Measurements from ENCODE around the gene MNX1.

Gene MNX1

DNA sequence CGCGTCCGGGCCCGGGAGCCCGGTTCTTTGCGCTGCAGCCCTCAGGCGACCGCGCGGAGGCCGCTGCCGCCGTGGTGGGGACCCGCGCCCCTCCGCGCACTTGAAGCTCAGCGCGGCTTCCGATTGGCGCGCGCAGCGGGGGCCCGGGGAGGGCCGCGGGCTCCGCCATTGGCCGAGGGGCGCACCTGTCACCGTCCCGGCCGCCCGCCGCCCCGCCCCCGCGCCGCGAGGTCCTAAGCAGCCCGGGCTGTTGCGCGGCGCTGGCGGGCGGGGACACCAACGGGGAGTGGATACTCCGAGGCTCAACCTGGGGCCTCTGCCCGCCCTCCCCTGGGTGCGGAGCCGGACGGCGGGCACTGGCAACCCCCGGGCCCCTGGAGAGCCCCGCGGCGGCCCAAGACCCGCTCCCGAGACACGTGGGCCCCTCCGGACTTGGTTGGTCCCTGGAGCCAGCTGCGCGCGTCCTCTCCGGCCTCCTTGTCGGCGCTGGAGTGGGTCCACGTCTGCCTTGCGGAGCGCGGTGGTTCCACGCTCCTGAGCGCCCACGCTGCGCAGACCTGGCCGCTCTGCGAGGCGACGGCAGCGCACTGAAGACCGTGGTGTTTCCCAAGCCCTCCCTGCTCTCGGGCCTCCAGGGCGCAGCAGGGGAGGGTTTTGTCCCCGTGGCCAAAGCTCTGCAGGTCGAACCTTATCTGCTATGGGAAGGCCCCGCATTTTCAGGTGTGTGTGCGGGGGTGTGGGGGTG, at the start of gene MNX1:
Gene MNX1, minus strand, starts transcription at position 76 of the 745 bp plus-strand sequence. CDS start 313 bp downstream, outside the sequence.
- peak; percentile 70 for DNase-seq

DNA sequence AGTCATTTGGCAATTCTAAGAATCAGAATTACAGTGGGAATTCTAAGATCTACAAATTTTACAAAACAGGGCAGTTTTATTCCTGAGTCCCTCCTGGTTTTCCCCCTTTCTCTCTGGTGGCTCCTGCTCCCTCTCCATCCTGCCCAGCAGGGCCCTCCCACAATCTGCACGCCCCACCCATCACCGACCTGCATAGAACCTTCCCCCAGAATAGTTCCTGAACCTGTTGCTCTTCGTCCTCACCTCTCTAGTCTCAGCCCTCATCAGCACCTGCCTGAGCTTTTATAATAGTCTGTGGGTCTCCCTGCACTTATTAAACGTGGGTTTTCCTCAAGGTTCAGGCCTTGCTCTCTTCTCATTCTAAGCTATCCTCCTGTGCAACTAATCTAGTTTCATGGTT, 49.1 kb upstream of the MNX1 start:
- DNase-seq, result no peak

DNA sequence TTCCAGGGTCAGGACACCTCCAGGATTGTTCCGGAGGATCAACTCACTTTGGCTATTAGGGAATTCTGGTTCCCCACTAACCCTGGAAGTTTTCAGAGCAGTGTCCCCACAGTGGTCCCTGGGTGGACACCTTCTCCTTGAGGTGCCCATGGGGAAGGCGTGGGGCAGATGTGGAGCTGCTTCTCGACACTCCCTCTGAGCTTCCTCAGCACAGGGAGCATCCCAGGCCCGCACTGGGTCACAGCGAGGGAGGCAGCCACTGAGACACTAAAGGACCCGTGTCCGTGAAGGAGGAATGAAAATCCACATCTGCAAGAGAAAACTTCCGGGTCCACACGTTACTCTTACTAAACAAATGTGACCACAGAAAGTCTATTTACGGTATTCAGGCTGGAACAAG, 48.2 kb upstream of the MNX1 start:
- DNase-seq, result no peak

DNA sequence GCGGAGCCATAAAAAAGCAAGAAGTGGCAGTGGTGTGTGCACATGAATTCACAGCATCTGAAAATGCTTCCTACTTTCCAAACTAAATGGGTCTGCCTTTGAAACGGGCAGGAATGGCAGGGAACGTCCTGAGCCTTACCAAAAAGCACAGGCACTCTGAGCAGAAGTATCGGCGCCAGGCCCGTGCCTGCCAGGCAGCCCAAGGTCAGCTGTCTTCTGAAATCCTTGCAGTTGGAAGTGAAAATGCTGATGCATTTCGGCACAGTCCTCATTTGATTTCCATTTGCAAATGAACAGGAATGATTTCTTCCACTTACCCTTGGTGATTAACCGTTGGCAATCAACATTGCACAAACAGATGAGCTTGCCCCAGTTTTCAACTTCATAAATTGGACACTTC, 47.6 kb upstream of the MNX1 start:
- DNase-seq, result no peak

DNA sequence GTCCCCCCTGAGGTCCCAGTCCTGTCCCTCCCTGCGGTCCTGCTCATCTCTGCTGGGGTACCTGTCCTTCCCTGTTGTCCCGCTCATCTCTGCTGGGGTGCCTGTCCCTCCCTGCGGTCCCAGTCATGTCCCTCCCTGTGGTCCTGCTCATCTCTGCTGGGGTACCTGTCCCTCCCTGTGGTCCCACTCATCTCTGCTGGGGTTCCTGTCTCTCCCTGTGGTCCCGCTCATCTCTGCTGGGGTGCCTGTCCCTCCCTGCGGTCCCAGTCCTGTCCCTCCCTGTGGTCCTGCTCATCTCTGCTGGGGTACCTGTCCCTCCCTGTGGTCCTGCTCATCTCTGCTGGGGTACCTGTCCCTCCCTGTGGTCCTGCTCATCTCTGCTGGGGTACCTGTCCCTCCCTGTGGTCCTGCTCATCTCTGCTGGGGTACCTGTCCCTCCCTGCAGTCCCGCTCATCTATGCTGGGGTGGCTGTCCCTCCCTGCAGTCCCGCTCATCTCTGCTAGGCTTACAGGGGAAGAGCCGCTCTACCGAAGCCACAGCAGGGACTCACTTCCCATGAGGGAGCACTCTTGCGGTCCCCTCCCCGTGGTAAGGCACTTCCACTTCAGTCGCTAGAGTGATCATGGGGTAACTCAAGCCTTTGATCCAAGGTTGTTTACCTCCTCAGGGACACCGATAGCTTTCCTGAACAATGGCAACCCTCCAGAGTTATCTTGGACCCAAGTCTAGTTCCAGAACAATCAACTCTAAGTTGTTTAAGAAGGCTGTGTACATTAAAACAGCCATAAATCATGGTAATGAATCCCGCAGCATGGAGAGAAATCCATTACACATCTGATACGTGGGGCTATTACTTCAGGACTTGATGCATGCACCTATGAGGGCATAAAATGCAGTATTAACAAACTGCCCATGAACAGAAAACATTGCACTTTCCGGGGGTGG, 46.8 kb upstream of the MNX1 start:
- no peak for DNase-seq

DNA sequence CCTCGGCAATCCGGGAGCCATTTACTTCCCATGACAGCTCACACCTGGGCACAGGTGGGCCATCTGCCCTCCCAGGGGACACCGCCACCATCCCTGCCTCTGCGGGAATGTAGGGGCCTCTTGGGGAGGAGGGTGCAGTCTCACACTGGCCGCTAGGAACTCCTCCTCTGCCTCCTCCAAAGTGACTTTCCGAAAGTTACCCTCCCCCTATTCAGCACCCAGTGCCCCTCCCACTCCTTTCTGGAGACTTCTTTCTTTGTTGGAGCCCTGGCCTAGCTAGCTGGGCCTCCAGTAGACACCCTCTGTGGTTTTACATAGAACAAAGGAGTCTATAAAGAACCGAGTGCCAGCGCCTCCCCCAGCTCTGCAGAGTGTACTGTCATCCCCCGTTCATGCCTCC, 45.8 kb upstream of the MNX1 start:
- no peak for DNase-seq

DNA sequence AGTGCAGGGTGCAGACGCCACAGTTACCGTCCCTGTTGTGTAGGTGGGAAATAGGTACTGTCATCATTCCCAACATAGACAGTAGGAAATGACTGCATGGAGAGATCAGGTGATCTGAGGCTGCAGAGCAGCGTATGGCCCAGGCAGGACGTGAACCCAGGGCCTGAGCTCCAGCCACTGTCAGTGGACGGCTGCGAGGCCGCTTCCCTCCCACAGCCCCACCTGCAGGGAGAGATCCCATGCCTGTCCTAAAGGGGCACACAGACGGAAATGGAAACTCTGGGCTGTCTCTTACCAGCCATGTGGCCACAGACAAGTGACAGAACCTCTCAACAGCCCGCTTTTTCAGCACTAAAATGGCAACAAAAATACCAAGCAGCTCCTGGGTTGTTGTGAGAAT, 44.5 kb upstream of the MNX1 start:
- no peak for DNase-seq

DNA sequence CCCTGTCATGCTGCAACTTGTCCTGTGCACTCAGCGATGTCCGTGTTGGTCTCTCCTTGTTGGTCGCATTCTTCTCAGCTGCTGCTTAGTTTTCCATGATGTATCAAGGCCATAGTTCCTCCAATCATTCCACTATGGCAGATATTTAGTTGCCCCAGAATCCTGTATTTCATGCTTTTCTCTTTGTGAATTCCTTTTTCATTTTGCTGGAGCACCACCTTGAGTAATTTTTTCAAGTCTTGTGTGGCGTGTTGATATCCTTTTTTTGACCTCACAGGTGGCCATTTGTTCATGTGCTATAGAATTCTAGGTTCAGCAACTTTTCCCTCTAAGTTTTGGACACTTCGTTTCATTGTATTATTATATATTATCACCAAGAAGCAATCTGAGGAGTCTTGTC, 42.7 kb upstream of the MNX1 start:
- no peak for DNase-seq

DNA sequence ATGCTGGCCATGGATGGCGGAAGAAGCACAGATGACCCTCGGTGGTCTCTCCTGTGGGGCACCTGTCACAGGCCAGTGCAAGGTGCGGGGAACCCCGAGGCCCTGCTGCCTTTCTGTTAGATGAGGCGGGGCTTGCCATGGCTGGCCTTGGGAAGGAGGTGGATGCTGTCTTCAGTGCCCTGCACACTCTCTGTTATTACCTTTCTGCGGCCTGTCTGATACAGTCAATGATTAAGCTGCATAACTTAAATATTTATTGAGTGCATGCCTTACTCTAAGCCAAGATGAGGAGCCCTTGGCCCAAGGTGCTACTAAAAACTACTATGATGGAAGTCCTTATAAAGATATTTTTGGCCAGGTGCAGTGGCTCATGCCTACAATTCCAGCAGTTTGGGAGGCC, 36.7 kb upstream of the MNX1 start:
- DNase-seq, result no peak

DNA sequence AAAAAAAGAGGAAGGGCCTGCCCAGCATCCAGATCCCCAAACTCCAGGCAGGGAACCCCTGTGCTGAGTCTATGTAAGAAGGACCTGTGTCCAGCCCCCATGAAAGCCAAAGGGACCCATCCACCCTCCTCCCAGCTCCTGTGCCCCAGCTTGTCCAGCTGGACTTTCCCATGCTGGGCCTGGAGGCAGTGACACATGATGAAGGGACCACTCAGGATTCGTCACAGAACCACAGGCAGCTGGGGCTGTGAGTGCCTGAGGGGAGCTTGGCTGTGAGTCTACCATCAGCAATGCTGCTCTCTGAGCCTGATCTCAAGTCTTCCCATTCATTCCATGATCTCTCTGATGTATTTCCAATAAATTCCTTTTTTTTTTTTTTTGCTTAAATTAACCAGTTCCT, 36.2 kb upstream of the MNX1 start:
- DNase-seq, result no peak

DNA sequence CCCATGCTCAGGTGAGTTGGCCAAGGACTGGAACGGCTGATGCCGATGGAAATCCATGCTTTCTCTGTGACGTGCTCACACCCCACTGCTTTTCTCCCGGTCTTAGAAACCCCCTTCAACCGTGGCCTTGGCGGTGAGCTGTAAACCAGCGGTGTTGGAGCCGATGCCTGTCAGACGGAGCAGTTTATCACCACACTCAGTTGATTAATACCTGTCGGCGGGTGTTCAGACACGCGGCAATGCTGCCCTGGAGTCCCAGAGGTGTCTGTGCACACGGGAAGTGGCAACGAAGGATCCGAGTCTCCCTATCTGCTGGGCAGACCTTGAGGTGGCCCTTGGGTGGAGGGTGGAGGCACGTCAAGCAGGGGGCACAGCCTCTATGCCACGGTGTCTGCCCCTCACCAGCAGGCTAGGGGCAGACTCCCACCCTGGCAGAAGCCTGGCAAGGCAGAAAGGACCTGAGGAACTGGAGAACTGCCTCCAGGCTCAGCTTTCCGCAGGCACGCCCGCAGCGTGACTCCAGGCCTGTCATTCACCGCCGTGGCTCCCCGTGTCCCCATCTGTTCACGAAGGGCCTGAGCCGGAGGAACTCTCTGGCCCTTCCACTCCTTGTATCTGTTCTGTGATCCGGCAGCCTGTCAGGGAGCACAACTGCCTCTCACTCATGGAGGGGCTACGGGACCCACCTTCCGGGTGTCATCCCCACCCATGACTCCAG, 34.6 kb upstream of the MNX1 start:
- no peak for DNase-seq

DNA sequence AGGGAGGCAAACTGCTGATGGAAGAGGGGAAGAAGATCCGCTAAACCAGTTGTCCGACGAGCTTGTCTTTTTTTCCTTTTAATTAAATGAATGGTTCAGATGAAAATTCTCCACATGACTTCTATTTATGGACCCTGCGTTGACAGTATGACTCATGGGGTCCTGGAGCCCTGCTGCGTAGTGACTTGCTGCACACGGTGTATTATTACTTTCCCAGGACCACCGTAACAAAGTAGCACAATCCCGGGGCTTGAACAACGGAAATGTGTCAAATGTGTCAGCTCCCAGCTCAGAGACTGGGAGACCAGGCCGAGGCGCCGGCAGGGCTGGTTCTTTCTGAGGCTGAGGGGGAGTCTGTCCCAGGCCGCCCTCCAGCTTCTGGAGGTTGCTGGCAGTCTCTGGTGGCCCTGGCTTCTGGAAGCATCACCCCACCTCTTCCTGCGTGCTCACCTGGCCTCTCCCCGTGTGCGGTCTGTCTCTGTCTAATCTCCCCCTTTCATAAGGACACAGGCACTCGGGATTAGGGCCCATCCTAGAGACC, 33.8 kb upstream of the MNX1 start:
- no peak for DNase-seq

DNA sequence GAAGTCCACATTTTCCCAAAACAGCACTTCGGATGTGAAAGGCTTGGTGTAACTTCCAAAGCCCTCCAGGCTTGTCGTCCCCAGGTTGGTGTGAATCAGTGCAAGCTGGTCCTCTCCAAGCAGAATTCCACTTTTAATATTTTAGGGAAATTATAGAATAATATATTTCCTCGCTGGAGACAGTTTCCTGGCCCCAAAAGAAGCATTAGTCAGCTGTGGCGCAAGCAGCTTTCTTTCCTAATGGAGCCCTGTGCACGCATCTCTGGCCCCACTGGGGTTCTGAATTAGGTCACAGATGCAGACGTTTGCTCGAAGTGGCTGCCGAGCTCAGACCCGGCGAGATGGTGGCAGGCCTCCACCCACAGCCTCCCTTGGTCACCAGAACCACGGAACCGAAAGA, 33.3 kb upstream of the MNX1 start:
- no peak for DNase-seq

DNA sequence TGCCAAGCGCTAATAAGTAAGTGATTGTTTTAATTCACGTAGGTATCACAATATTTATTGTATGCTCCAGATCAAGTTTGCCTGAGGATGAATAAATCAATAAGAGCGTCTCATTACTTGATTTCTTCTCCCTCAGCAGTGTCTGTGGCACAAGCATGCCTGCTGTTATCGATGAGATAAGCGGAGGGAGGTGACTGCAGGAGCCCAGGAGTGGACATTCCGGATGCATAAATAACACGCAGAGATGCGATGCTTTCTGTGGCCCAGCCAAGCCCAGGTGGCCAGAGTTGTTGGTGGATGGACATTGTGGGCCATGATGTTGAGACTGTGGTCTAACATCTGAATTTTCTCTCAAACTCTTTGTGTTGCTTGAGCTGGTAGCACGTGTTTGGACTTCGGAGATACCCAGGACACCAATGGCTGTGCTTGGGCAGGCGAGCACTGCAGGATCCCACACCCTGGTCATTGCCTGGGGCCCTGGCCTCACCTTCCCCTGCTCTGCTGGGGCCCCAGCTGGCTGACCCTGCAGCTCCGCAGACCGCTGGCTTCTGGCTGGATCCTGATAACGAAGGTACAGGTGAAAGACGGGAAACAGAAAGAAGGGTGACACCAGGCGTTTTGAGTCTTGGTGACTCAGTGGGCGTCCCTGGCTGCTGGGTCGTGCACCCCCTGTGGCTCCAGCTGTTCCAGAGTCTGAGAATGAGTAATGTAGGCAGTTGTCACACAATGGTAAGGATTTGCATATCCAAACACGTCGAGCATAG, 31.2 kb upstream of the MNX1 start:
- DNase-seq, result no peak

DNA sequence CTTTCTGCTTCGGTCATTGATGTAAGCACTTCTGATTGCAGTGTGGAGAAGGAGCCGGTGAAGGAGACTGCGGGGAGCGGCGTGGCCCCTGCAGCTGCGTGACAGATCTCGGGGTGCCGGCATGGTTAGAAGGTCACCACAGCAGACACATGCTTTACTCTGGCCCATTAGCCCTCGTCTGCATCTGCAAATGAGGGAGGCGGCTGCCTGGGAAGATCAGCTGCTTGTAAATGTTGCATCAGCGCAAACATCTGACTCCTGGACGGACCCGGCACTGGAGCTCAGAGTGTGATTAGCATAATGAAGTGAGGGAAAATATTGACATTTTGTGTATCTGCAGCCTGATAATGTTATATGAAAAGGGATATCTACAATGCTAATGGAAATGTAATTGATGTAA, 30.5 kb upstream of the MNX1 start:
- no peak for DNase-seq

DNA sequence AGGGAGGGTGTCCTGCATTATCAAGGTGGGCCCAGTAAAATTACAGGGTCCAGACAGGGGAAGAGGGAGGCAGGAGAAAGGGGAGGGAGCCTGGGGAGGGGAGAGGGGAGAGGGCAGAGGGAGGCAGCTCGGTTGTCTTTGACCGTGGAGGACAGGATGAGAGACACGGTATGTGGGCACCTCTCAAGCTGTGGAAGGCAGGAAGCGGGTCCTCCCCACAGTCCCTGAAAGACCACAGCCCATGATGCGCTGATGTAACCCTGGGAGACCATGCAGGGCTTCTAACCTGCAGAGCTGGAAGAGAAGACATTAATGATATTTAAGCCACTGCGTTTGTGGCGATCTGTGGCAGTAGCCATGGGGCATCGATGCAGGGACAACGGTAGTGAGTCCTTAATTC, 27.2 kb upstream of the MNX1 start:
- no peak for DNase-seq

DNA sequence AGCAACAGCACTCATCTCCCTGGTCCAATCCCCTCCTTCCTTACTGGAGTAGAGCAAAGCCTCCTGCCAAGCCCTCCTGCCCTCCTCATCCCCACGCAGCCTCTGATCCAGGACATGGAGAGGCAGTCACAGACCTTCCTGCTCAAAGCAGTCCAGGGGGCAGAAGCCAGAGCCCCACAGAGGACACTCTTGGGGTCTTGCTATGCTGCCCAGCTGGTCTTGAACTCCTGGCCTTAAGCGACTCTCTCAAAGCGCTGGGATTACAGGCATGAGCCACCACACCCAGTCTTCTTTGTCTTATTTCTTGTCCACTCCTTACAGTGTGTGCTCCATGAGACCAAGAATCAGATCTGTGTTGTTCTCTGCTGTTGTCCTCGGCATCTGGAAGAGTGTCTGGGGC, 26.6 kb upstream of the MNX1 start:
- no peak for DNase-seq

DNA sequence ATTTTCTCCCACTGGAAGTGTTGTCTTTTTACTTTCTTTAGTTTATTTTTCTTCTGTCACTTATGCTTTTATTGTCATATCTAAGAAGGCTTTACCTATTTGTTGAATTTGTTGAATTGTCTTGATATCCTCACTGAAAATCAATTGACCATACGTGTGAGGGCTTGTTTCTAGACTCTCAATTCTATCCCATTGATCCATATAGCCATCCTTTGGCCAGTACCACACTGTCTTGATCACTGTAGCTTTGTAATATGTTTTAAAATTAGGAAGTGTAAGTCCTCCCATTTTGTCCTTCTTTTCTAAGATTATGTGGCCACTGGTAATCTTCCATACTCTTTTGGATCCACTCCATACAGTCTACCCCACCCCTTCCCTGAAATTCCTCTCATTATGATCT, 25.5 kb upstream of the MNX1 start:
- no peak for DNase-seq

DNA sequence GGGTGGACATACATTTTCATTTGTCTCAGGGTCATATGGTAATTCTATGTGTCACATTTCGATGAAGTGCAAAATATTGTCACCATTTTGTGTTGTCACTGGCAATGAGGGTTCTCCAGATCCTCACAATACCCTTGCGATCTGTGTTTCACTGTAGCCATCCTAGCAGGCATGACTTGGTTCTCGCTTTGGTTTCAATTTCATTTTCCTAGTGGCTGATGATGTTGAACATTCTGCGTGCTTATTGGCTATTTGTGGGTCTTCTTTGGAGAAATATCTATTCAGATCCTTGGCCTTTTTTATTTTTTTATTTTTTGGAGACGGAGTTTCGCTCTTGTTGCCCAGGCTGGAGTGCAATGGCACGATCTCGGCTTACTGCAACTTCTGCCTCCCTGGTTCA, 24.8 kb upstream of the MNX1 start:
- no peak for DNase-seq

DNA sequence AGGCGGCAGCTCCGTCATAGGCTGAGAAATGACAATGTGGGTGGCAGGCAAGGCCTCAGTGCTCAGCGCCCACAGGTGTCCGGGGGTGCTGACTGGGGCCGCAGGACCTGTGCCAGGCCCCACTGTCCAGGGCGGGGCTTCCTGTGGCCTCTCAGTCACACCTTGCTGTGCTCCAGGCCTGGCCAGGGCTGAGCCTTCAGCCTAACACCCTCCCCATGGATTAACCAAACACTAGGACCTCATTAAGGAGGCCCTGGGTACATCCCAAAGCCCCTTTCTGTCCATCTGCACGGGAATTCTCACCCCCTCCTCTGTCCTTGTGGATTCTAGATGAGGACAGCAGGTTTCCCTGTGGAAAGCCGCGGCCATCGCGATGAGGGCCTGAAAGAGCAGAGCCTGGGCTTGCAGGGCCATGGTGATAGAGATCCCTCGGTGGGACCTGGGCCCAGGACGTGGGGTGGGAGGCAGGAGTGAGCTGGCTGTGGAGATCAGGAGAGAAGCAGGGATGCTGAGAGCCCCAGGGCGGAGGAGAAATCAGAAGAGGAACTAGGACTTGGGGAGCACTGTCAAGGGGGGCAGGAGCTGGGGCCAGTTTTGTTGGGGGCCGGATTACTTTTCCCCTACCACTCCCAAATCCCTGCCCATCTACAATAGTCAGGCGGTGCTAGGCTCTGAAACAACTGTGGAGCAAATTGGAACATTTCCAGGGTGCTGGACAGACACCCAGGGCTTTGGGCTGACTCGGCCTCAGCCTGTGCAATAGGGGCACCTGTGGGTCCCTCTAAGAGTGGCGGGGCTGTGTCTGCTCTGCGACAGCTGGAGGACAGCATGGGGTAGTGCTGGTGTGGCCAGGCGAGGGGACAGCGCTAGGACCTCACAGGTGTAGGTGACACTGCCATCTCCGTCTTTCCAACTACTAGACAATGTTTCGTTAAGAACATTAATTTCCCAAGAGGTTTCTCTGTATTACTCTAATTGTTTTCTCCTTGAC, 23.3 kb upstream of the MNX1 start:
- no peak for DNase-seq

Data from SW 1271 (cell line).